ENCODE measurements around the gene NNAT. TPM values are rescaled to one million over a fixed set of nuclear protein-coding genes. Genes with fewer than 3 reads are reported as not detected.

NNAT gene
- polyA plus RNA-seq, 1 donor = 75.8 TPM

DNA sequence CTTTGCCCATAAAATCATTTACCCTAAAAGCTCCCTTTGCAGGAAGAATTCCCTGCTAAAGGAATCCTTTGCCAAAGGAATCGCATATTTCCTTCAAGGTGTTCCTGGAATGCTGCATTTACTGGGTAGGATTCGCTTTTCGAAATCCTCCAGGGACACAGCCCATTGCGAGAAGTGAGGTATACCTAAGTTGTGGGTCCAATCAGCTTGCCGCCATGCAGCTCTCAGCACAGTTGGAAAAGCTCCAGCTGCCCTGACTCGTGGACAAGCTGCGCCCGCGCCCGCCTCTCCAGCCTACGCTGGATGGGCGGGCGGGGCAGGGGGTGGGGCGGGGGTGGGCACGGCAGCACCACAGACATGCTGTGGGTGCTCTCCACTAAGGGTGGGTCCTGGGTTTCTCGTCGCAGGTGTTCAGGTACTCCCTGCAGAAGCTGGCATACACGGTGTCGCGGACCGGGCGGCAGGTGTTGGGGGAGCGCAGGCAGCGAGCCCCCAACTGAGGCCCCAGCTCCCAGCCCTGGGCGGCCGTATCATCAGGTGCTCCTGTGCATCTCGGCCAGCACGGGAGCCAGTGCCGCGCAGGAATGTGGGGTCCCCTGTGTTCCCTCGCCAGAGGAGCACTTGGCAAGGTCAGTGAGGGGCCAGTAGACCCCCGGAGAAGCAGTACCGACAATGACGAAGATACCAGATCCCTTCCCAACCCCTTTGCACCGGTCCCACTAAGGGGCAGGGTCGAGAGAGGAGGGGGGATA lies 1.4 kb downstream of the NNAT start:
- H3K36me3 ChIP-seq (ENCODE audit: control insufficient read depth, insufficient read depth, low read length) = peaks cover 24% of the 10 kb centered on the region
- H3K27me3 ChIP-seq (ENCODE audit: control insufficient read depth, insufficient read depth, low read length) = no peaks in the 10 kb centered on the region
- peaks cover 7% of the 10 kb centered on the region for H3K9me3 ChIP-seq (ENCODE audit: control insufficient read depth, low read depth, low read length)
- H3K4me1 ChIP-seq (ENCODE audit: control insufficient read depth, insufficient read depth, low read length) = peaks cover 24% of the 10 kb centered on the region
- H3K27ac ChIP-seq (ENCODE audit: low read length) = no peak overlapping the region
- peak overlapping the region; percentile 36 for H3K4me3 ChIP-seq (ENCODE audit: low read length)
- peak; percentile 51 to 61 for DNase-seq
- no CpG with 5 or more reads among the region's 36 CpGs for WGBS (ENCODE audit: insufficient coverage, low lambda C conversion rate)

DNA sequence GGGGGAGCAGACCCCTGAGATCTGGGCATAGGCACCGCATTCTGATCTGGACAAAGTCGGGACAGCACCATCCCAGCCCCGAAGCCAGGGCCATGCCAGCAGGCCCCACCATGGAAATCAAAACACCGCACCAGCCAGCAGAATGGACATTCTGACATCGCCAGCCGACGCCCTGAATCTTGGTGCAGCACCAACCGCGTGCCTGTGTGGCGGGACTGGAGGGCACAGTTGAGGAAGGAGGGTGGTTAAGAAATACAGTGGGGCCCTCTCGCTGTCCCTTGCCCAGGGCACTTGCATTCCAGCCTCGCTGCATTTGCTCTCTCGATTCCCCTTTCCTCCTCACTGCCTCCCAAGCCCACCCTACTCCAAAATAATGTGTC lies 2.0 kb downstream of the NNAT start:
- Histone ChIP-seq H3K4me1 (ENCODE audit: control insufficient read depth, insufficient read depth, low read length) (peaks cover 24% of the 10 kb centered on the region), H3K27me3 (ENCODE audit: control insufficient read depth, insufficient read depth, low read length) (no peaks in the 10 kb centered on the region), H3K9me3 (ENCODE audit: control insufficient read depth, low read depth, low read length) (peaks cover 7% of the 10 kb centered on the region), H3K36me3 (ENCODE audit: control insufficient read depth, insufficient read depth, low read length) (peaks cover 18% of the 10 kb centered on the region), H3K27ac (ENCODE audit: low read length) (no peak overlapping the region), H3K4me3 (ENCODE audit: low read length) (no peak overlapping the region)
- WGBS (ENCODE audit: insufficient coverage, low lambda C conversion rate) = no CpG with 5 or more reads among the region's 13 CpGs
- no peak for DNase-seq

DNA sequence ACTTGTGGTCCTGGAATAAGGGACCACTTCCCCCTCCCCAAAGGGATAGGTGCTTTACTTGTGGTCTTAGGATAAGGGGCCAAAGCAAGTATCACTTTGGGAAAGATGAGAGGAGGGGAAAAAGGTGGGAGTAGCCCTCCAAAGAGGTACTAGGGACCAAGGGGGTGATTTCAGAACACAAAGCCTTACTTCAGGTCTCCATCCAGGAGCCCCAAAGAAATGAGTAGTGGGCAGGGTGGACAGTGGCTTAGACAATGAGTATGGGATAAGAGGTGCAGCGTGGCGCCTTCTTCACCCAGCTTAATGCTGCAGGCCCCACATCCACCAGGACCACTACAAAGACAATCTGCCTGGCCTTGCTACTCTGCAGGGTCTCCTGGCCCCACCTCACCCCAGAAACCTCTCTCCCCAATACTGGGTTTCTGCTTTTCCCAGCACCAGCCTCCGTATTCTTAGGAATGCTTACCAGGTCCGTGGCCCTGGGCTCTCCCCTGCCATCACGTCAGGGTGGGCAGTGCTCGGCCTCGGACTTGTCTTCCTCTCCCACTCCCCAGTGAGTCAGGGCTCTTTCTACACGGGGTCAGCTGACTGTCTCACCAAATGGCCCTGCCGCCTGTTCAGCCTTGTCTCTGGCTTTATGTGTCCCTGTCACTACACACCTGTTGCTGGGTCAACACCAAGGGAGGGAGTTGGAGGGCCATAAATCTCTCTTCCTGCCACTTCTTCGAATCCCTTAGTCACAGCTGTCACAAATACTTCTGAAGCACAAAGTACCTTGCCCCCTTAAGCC lies 3.1 kb downstream of the NNAT start:
- Histone ChIP-seq H3K4me3 (ENCODE audit: low read length) (no peak overlapping the region), H3K27me3 (ENCODE audit: control insufficient read depth, insufficient read depth, low read length) (no peaks in the 10 kb centered on the region), H3K27ac (ENCODE audit: low read length) (peak overlapping the region; percentile 44), H3K9me3 (ENCODE audit: control insufficient read depth, low read depth, low read length) (peaks cover 7% of the 10 kb centered on the region), H3K36me3 (ENCODE audit: control insufficient read depth, insufficient read depth, low read length) (peaks cover 8% of the 10 kb centered on the region), H3K4me1 (ENCODE audit: control insufficient read depth, insufficient read depth, low read length) (peaks cover 28% of the 10 kb centered on the region)
- WGBS (ENCODE audit: insufficient coverage, low lambda C conversion rate) = no CpG with 5 or more reads among the region's 10 CpGs
- peak; percentile 72 to 88 for DNase-seq

DNA sequence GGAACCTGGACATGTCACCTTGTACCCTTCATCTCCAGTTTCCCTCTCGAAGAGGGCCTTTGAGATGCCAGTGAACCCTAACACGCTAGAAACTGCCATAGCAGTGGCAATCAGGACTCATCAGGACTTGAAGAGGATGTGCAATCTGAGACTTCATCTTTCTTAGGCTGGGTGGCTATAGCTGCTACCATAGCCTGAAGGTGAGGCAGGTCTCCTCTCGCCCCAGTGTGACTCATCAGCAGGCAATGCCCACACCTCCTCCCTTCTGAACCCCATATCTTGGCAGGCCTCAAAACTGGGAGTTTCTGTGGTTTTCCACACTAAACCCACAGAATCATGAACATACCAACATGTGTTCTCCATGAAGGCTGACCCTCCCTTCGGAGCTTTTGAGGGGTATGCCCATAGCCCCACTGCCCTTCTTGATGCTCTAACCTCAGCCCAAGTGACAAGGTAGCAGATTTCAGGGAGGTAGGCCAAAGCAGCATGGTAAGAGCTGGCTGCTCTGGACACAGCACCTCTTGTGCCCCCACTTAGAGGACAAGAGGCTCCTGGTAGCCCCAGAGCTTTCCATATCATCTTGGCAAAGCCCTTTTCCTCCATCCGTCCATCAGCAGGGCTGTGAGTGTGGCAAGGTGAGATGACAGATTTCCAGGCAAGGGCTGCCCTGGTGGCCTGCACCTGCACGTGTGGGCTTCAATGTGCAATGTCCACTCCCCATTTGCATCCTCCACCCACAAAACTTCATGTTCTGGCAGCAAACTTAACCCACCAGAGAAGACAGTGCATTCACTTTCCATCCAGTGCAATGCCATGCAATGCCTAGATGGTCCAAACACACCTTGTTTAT lies 4.0 kb downstream of the NNAT start:
- Histone ChIP-seq H3K27ac (ENCODE audit: low read length) (peak overlapping the region; percentile 40), H3K4me1 (ENCODE audit: control insufficient read depth, insufficient read depth, low read length) (peaks cover 28% of the 10 kb centered on the region), H3K9me3 (ENCODE audit: control insufficient read depth, low read depth, low read length) (peaks cover 7% of the 10 kb centered on the region), H3K36me3 (ENCODE audit: control insufficient read depth, insufficient read depth, low read length) (peaks cover 7% of the 10 kb centered on the region), H3K27me3 (ENCODE audit: control insufficient read depth, insufficient read depth, low read length) (no peaks in the 10 kb centered on the region), H3K4me3 (ENCODE audit: low read length) (no peak overlapping the region)
- WGBS (ENCODE audit: insufficient coverage, low lambda C conversion rate) = no CpG with 5 or more reads among the region's 6 CpGs
- DNase-seq = no peak

DNA sequence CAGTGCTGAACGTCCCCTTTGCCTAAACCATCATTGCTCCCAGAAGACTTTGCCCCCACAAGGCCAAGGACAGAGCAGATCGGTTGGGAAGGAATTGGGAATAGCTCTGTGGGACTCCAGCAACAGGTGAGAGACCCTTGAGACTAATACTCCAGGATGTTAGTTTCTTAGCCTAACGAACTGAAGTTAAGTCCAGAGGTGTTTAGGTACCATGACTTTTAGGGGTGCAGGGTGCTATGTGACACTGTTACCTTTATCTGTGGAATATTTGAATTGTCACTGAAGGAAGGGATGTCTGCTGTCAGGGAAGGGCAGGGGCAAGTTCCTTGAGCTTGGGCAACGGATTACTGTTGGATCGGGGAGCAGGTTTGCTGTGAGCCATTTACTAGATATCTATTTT lies 4.8 kb downstream of the NNAT start:
- no peak for DNase-seq

DNA sequence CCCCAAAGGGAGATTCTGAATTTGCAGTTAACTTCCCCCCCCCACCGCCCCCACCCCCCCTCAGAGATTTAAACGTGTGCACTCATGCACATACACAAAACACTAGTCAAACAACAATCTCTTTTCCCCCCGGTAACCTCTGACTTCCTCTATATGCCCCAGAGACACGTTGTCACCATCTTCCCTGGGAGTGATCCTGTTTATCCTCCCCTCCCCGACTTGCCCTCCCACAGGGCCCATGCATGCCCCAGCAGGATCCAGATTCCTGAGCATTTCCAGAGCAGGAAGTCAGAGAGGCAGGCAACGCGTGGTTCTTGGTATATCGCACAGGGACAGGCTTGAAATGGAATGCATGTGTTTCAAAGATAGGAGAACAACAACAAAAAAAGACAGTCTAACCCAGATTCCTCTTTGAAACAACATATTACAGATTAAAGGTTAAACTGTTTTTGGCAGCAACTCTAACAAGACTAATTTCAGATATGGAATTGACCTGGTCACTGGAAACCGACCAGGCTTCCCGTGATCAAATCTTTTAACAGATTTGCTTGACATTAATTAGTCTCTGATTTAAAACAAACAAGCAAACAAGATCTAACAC lies 5.3 kb downstream of the NNAT start:
- WGBS (ENCODE audit: insufficient coverage, low lambda C conversion rate) = 0% methylated on average over 2 of the region's 10 CpGs
- peak overlapping the region; percentile 93 for H3K27ac ChIP-seq (ENCODE audit: low read length)
- DNase-seq = peak in 1 of 2 donors; percentile 59
- peaks cover 2% of the 10 kb centered on the region for H3K9me3 ChIP-seq (ENCODE audit: control insufficient read depth, low read depth, low read length)
- H3K27me3 ChIP-seq (ENCODE audit: control insufficient read depth, insufficient read depth, low read length) = no peaks in the 10 kb centered on the region
- peak overlapping the region; percentile 99 for H3K4me3 ChIP-seq (ENCODE audit: low read length)
- H3K4me1 ChIP-seq (ENCODE audit: control insufficient read depth, insufficient read depth, low read length) = peaks cover 28% of the 10 kb centered on the region
- H3K36me3 ChIP-seq (ENCODE audit: control insufficient read depth, insufficient read depth, low read length) = no peaks in the 10 kb centered on the region

More for the DNA sequence above, 4.8 kb downstream of the NNAT start:
- Histone ChIP-seq H3K27ac (ENCODE audit: low read length) (no peak overlapping the region), H3K9me3 (ENCODE audit: control insufficient read depth, low read depth, low read length) (peaks cover 7% of the 10 kb centered on the region), H3K27me3 (ENCODE audit: control insufficient read depth, insufficient read depth, low read length) (no peaks in the 10 kb centered on the region), H3K4me3 (ENCODE audit: low read length) (no peak overlapping the region), H3K36me3 (ENCODE audit: control insufficient read depth, insufficient read depth, low read length) (peaks cover 1% of the 10 kb centered on the region), H3K4me1 (ENCODE audit: control insufficient read depth, insufficient read depth, low read length) (peaks cover 28% of the 10 kb centered on the region)
- no CpG with 5 or more reads among the region's 5 CpGs for WGBS (ENCODE audit: insufficient coverage, low lambda C conversion rate)

DNA sequence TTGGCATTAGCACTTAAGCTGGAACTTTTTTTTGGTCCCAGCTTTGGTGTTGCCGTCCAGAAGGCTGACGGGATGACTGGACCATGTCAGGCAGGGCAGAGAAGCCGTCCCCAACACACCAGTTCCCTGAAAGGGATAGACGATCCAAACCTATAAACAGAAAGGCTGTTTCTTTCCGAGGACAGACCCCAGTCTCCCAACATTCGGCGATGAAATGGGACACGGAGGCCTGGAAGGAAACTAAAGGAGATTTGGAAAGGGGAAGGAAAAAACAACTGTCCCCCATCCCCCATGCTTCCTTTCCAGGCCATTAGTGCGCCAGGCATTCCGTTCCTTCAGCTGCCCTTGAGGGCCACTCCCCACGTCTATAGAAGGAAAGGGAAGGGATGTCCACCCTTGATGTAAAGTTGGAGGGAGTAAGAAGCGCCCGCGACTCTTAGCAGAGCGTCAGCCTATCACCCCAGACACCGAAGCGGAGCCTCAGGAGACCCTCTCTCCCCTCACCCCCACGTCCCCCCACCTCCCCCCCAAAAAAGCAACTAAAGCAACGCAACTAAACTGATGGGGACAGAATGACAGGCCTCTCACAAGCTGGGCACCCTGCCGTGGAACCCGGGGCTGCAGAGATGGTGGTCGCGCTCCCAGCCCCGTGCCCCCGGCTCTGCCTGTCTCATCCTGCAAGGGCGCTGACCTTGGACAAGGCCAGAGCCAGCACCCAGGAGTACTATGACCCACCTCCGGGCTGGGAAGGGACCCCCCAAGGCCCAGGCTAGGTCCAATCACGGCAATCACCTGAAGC lies 6.0 kb downstream of the NNAT start:
- Histone ChIP-seq H3K9me3 (ENCODE audit: control insufficient read depth, low read depth, low read length) (no peaks in the 10 kb centered on the region), H3K27ac (ENCODE audit: low read length) (peak overlapping the region; percentile 93), H3K4me3 (ENCODE audit: low read length) (peak overlapping the region; percentile 99), H3K4me1 (ENCODE audit: control insufficient read depth, insufficient read depth, low read length) (peaks cover 28% of the 10 kb centered on the region), H3K36me3 (ENCODE audit: control insufficient read depth, insufficient read depth, low read length) (no peaks in the 10 kb centered on the region), H3K27me3 (ENCODE audit: control insufficient read depth, insufficient read depth, low read length) (no peaks in the 10 kb centered on the region)
- WGBS (ENCODE audit: insufficient coverage, low lambda C conversion rate) = no CpG with 5 or more reads among the region's 28 CpGs
- peak in 1 of 2 donors; percentile 53 for DNase-seq

DNA sequence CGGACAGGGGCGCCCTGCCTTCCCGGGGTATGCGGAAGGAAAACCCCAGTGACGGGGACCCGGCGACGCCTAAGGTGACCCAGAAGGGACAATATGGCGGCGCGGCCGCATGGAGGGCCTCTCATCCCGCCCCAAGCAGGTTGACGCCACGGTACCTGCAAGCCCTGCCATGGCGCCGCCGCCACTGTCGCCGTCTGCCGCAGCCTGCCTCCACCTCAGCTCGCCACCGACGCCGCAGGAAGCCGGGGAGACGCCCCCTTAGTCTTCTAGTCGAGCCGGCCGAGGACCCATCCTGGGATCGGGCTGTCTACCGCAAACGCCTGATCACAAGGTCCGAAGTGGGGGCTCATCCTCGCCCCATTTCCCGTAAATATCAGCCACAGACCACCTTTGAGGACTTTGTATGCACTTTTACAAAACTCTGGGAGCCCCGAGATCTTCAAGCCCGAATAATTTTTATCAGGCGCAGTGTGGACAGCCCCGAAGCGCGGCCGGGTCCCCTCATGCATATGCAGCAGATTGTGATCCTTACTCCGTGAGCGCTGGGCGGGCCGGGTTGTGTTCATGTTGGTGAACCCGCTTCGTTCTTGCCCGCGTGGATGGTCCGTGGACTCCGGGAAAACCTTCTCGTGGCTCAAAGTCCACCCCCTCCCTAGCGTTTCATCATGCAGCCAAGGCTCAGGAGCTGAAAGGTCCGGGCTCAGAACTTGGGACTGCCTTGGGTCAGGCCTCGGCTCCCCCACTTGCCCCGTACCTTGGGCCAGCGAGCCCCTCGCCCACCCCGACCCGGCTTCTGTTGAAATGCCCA lies 6.8 kb downstream of the NNAT start, which contains the start of gene BLCAP:
TSS of gene BLCAP (minus strand) at position 239 of the 808 bp plus-strand sequence. CDS start 8,702 bp downstream, outside the sequence.
- Histone ChIP-seq H3K4me1 (ENCODE audit: control insufficient read depth, insufficient read depth, low read length) (peaks cover 28% of the 10 kb centered on the region), H3K9me3 (ENCODE audit: control insufficient read depth, low read depth, low read length) (no peaks in the 10 kb centered on the region), H3K27me3 (ENCODE audit: control insufficient read depth, insufficient read depth, low read length) (no peaks in the 10 kb centered on the region), H3K36me3 (ENCODE audit: control insufficient read depth, insufficient read depth, low read length) (no peaks in the 10 kb centered on the region), H3K4me3 (ENCODE audit: low read length) (peak within 1 kb of the TSS; percentile 99), H3K27ac (ENCODE audit: low read length) (peak within 1 kb of the TSS; percentile 93)
- no CpG with 5 or more reads among the region's 62 CpGs for WGBS (ENCODE audit: insufficient coverage, low lambda C conversion rate)
- DNase-seq = peak; percentile 95 to 98
